CD4-positive, alpha-beta T cell (primary cell): ENCODE data around the gene EIF4H. TPM values are rescaled to one million over a fixed set of nuclear protein-coding genes. Genes with fewer than 3 reads are reported as not detected.

Experiments used
- ATAC-seq: fragments of 200-7000 bp; cut with Tn5 transposase; one replicate; pipeline ENCODE4 v1.10.0; 2022; ENCODE audit warnings: mild to moderate bottlenecking; ENCODE audit not compliant: poor library complexity
- CTCF ChIA-PET: fragments of 350-600 bp; sonication (Branson Sonifier 250); formaldehyde crosslinking; loops from one replicate; lab custom pipeline; 2021; ENCODE audit warnings: antibody characterized with exemption, inconsistent platforms; lab: Charles Lee
- POLR2A ChIA-PET: fragments of 350-600 bp; sonication (Branson Sonifier 250); formaldehyde crosslinking; loops from one replicate; lab custom pipeline; 2021; ENCODE audit warnings: antibody characterized with exemption, inconsistent platforms; lab: Charles Lee
- DNase-seq, 14 experiments: peaks; one replicate each; pipeline ENCODE4 v3.0.0-alpha.2; 2013 to 2020; ENCODE audit warnings: mixed read lengths in 2 of 14
- H3K27ac ChIP-seq, 2 donors: one replicate each; pipeline versions ENCODE4 v1.5.1 to v1.7.0; 2013; ENCODE audit warnings: low read length in 2 of 2, low read depth in 1 of 2, mild to moderate bottlenecking in 1 of 2
- H3K27me3 ChIP-seq, 2 experiments: 1 replicate in 1 of 2; 2 replicates in 1 of 2; pipeline versions ENCODE4 v1.6.1 to v1.7.0; 2013; ENCODE audit warnings: low read length in 2 of 2, control low read depth in 1 of 2, mild to moderate bottlenecking in 1 of 2, moderate library complexity in 1 of 2; ENCODE audit not compliant: insufficient read depth in 2 of 2, control insufficient read depth in 1 of 2
- H3K36me3 ChIP-seq: one replicate; pipeline ENCODE4 v1.6.1; 2013; ENCODE audit warnings: low read length, control low read depth; ENCODE audit not compliant: insufficient read depth
- H3K4me1 ChIP-seq: one replicate; pipeline ENCODE4 v1.6.1; 2013; ENCODE audit warnings: low read length, control low read depth; ENCODE audit not compliant: insufficient read depth
- H3K4me3 ChIP-seq: one replicate; pipeline ENCODE4 v1.5.1; 2013; ENCODE audit warnings: mild to moderate bottlenecking, low read length, moderate library complexity
- H3K9me3 ChIP-seq, 2 experiments: 1 replicate in 1 of 2; 2 replicates in 1 of 2; pipeline versions ENCODE4 v1.6.1 to v1.7.0; 2013; ENCODE audit warnings: low read length in 2 of 2, mild to moderate bottlenecking in 2 of 2, control low read depth in 1 of 2, moderate library complexity in 1 of 2; ENCODE audit not compliant: control insufficient read depth in 1 of 2, insufficient read depth in 1 of 2
- H3K27ac Mint-ChIP-seq: one replicate; pipeline ENCODE4 v1.8.0; 2020; ENCODE audit warnings: mixed read lengths
- H3K27me3 Mint-ChIP-seq: one replicate; pipeline ENCODE4 v1.8.0; 2021; ENCODE audit warnings: mixed read lengths
- H3K36me3 Mint-ChIP-seq: one replicate; pipeline ENCODE4 v1.8.0; 2021; ENCODE audit warnings: low read depth, mixed read lengths
- H3K4me1 Mint-ChIP-seq: one replicate; pipeline ENCODE4 v1.8.0; 2021; ENCODE audit warnings: low read depth, mixed read lengths
- H3K4me3 Mint-ChIP-seq: one replicate; pipeline ENCODE4 v1.8.0; 2020; ENCODE audit warnings: mild to moderate bottlenecking, mixed read lengths
- H3K9me3 Mint-ChIP-seq: one replicate; pipeline ENCODE4 v1.8.0; 2020; ENCODE audit warnings: mixed read lengths
- intact Hi-C, 2 experiments: fragments of 100-400 bp; cut with DNase I in 1 of 2; cut with micrococcal nuclease in 1 of 2; formaldehyde crosslinking; loops; one replicate each; pipeline versions ENCODE4 v1.15.1 to v1.9.0; 2023 to 2025; cut with DNase I, micrococcal nuclease
- total RNA-seq, 174 experiments: library from RNA in 2 of 174; stranded (reverse) in 2 of 174; gene quantifications; one replicate each; pipeline ENCODE4 v1.2.3 and lab custom pipeline; 2021 to 2026
- TF ChIP-seq, protein P1 (sequence below): fragments of 200-600 bp; IDR thresholded peaks from one replicate; pipeline ENCODE4 v1.8.0; 2022; ENCODE audit warnings: antibody characterized with exemption, mild to moderate bottlenecking

The EIF4H gene
- total RNA-seq, 2 experiments from 2014 or later, result 311 to 316 TPM

DNA sequence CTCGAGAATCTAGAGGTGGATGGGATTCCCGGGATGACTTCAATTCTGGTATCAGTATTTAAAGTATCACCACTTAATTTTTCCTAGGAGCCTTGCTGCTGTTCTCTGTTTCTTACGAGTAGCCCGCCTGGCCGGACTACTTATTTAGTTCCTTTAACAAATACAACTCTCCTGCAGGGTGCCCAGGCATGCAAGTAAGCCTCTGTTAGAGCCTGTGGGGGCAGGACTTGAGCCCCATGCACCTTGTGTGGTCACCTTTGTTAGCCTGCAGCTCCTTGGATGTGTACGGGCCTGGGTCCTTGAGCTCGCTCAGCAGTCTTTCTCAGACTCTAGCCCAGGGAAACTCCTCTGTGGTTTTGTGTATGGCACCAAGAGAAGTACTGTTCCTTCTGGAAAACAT is 16.1 kb downstream of the EIF4H start:
- CTCF ChIA-PET, result interaction anchor here (1.5 kb wide), 1 partner anchor 16 kb away, joined by 6 read pairs; no protein-coding TSS in a partner anchor
- DNase-seq, result no peak
- Histone ChIP-seq H3K36me3 (peaks cover 82% of the 10 kb centered on the region), H3K4me3 (no peak overlapping the region), H3K4me1 (peaks cover 19% of the 10 kb centered on the region), H3K9me3 (no peaks in the 10 kb centered on the region), H3K27me3 (no peaks in the 10 kb centered on the region), H3K27ac (no peak overlapping the region)
- Mint-ChIP-seq H3K4me3 (no peak overlapping the region), H3K27me3 (no peaks in the 10 kb centered on the region), H3K4me1 (peaks cover 42% of the 10 kb centered on the region), H3K36me3 (peaks cover 100% of the 10 kb centered on the region), H3K9me3 (no peaks in the 10 kb centered on the region), H3K27ac (peak overlapping the region; percentile 17)
- POLR2A ChIA-PET, result interaction anchor here (1.1 kb wide), 1 partner anchor 12 kb away, joined by 3 read pairs; no protein-coding TSS in a partner anchor
- intact Hi-C loops, result no loop called here
- TF ChIP-seq, protein P1, sequence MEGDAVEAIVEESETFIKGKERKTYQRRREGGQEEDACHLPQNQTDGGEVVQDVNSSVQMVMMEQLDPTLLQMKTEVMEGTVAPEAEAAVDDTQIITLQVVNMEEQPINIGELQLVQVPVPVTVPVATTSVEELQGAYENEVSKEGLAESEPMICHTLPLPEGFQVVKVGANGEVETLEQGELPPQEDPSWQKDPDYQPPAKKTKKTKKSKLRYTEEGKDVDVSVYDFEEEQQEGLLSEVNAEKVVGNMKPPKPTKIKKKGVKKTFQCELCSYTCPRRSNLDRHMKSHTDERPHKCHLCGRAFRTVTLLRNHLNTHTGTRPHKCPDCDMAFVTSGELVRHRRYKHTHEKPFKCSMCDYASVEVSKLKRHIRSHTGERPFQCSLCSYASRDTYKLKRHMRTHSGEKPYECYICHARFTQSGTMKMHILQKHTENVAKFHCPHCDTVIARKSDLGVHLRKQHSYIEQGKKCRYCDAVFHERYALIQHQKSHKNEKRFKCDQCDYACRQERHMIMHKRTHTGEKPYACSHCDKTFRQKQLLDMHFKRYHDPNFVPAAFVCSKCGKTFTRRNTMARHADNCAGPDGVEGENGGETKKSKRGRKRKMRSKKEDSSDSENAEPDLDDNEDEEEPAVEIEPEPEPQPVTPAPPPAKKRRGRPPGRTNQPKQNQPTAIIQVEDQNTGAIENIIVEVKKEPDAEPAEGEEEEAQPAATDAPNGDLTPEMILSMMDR, result no peak
- no peak for ATAC-seq

DNA sequence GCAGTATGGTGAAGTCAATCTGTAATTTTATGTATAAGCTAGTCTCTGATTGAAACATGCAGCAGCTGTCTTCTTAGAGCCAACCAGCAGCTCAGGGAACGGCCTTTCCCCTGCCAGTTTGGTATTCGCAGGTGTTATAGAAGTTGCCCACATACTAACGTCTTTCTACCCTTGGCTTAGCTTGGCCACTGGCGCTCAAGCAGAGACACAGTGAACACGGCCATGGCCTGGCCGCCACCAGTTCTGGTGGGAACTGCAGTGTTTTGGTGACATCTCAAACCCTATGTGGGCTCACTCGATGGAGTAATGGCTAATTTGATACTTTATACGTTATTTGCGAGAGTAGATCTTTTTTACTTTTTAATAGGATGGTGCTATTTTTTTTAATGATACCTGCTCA is 17.1 kb downstream of the EIF4H start:
- H3K36me3 ChIP-seq, result peaks cover 85% of the 10 kb centered on the region
- TF ChIP-seq, protein P1, result no peak
- no peaks in the 10 kb centered on the region for H3K9me3 Mint-ChIP-seq
- peaks cover 11% of the 10 kb centered on the region for H3K4me1 ChIP-seq
- H3K4me3 ChIP-seq, result no peak overlapping the region
- DNase-seq (no peak), ATAC-seq (no peak)
- CTCF ChIA-PET, result interaction anchor here (1.0 kb wide), 1 partner anchor 15 kb away, joined by 3 read pairs; no protein-coding TSS in a partner anchor
- POLR2A ChIA-PET, result interaction anchor here (1.1 to 1.5 kb wide), 2 partner anchors 13 to 17 kb away, joined by 3 to 6 read pairs; partner anchors contain the start of gene EIF4H
- no peak overlapping the region for H3K4me3 Mint-ChIP-seq
- H3K27me3 ChIP-seq, result no peaks in the 10 kb centered on the region
- no peaks in the 10 kb centered on the region for H3K27me3 Mint-ChIP-seq
- H3K4me1 Mint-ChIP-seq, result peaks cover 32% of the 10 kb centered on the region
- no peak overlapping the region for H3K27ac Mint-ChIP-seq
- no peak overlapping the region for H3K27ac ChIP-seq
- intact Hi-C loops, result no loop called here
- peaks cover 100% of the 10 kb centered on the region for H3K36me3 Mint-ChIP-seq
- no peaks in the 10 kb centered on the region for H3K9me3 ChIP-seq

DNA sequence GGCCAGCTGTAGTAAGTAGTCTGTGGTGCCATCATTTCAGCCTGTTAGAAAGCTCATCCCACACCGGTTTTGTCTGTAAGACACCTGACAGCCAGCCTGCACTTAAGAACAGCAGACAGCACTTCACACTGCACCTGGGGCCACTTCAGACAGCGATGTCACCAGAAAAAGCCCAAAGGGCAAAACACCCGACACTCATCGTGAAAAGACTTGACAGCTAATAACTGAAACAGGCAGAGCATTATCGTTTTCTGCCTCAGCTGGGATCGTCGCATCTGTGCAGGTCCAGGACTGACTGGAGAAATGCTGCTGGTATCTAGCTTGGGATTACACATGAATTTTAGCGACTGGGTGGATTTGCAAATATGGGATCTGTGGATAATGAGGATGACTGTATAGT is 18.9 kb downstream of the EIF4H start:
- H3K36me3 ChIP-seq, result peaks cover 80% of the 10 kb centered on the region
- H3K9me3 ChIP-seq, result no peaks in the 10 kb centered on the region
- no peak overlapping the region for H3K4me3 ChIP-seq
- Mint-ChIP-seq H3K36me3 (peaks cover 93% of the 10 kb centered on the region), H3K27me3 (no peaks in the 10 kb centered on the region), H3K27ac (peak overlapping the region; percentile 9), H3K9me3 (no peaks in the 10 kb centered on the region), H3K4me3 (no peak overlapping the region), H3K4me1 (peaks cover 14% of the 10 kb centered on the region)
- no peak for DNase-seq
- no peaks in the 10 kb centered on the region for H3K27me3 ChIP-seq
- intact Hi-C loops, result no loop called here
- peaks cover 2% of the 10 kb centered on the region for H3K4me1 ChIP-seq
- TF ChIP-seq, protein P1, result no peak
- H3K27ac ChIP-seq, result no peak overlapping the region
- POLR2A ChIA-PET, result interaction anchor here (1.0 to 1.2 kb wide), 2 partner anchors 10 to 18 kb away, joined by 3 read pairs; no protein-coding TSS in a partner anchor
- CTCF ChIA-PET, result interaction anchor here (1.2 kb wide), 1 partner anchor 10 kb away, joined by 5 read pairs; no protein-coding TSS in a partner anchor
- no peak for ATAC-seq
